Embryonic facial prominence (tissue), 1 donor: ENCODE results near the gene PPIL1.

ENCODE experiments used
- DNase-seq: peaks from one replicate; pipeline ENCODE4 v3.0.0-alpha.2; 2016; ENCODE audit errors: extremely low spot score

Gene PPIL1

GRCh38 chr6:36836111-36837021, 38.2 kb downstream of the PPIL1 start:
- DNase-seq = no peak

DNA sequence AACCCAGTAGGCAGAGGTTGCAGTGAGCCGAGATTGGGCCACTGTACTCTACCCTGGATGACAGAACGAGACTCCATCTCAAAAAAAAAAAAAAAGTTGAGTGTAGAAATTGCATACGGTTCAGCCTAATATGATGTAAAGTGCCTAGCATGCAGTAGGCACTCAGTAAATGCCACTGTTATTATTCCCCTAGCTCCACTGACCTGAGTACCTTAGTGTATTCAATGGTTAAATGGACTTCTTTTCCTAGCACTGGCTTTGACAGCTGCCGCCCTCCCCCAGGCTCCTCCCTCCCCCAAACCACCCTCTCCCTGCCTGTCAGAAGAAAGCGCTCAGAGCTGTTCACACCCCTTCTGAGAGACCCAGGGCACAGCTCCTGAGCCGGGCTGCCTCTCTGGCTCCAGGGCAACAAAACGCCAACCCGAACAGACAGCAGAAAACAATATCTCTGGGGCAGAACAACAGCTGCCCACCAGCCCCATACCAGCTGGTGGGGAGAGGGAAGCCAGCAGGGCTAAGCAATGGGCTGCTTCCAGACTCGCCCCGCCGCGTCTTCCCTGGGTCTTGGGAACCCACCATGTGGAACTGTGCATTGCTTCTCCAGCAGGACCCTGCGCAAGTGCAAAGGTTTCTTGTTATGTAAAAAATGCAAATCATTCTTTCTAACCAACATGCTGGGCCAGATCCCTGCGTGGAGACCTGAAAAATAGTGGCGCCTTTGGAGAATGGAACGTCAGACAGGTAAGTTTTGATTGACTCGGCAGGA, 39.8 kb downstream of the PPIL1 start:
- no peak for DNase-seq

- DNase-seq = no peak
These were observed 41.3 kb downstream of the PPIL1 start for GRCh38 chr6:36833182-36833789.

GRCh38 chr6:36832313-36832712, 42.3 kb downstream of the PPIL1 start:
- DNase-seq = no peak

DNA sequence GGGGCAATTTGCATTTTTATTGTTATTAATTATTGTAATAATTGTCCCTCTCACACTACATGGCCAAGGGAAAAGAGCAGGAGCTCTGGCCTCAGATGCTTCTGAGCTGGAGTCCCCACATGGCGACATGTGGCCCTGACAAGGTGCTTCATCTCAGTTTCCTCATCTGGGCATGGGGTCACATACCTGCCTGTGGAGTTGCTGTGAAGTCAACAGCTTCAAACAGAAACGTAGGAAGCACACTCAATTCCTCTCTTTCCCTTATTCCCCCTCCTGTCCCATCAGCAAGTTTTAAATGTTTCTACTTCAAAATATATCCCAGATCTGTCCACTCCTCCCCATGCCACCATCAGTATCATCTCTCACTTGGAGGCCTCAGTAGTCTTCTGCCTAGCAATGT, 44.0 kb downstream of the PPIL1 start:
- DNase-seq = no peak

GRCh38 chr6:36829919-36830544, 44.6 kb downstream of the PPIL1 start:
- DNase-seq = no peak

- no peak for DNase-seq
These were observed 47.1 kb downstream of the PPIL1 start for GRCh38 chr6:36827261-36828079.

GRCh38 chr6:36826520-36827227, 47.9 kb downstream of the PPIL1 start:
- no peak for DNase-seq

GRCh38 chr6:36825994-36826393, 48.6 kb downstream of the PPIL1 start:
- DNase-seq = no peak

- DNase-seq = no peak
These were observed 49.2 kb downstream of the PPIL1 start for GRCh38 chr6:36825452-36825851.

GRCh38 chr6:36824253-36824652, 50.4 kb downstream of the PPIL1 start:
- no peak for DNase-seq

- DNase-seq = no peak
These were observed 51.0 kb downstream of the PPIL1 start for GRCh38 chr6:36823421-36824096.

DNA sequence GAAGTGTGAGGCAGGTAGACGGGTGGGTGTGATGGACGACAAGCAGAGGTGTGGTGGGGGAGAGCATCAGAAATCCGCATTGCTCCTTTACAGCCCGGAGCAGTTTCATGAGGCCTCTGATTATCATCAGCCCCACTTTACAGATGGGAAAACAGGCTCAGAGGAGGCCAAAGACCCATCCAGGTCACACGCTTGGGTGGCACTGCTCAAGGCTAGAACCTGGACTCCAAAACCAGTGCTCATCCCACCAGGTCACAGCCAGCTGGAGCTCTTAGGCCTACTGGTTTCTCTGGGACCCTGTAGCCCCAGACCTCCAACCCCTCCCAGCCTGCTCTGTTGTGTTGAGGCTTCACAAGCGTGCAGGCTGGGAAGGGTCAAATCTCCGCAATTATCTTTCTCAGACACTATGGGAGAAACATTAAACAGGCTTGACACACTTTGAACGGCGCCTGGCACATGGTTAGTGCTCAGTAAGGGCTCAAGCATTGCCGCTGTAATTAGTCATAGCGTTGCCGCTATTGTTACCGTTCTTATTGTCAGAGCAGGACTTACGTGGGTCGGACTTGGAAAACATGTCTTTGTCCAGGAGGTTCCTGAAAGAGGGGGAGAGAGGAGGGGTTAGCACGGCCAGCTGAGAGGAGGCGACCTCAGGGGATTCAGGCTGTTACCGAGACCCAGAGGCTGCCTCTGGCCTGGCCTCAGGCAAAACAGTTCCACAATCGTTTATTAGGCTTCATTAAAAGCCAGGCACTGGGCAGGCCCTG, 51.9 kb downstream of the PPIL1 start:
- DNase-seq = no peak

GRCh38 chr6:36821581-36822335, 52.8 kb downstream of the PPIL1 start:
- DNase-seq = no peak

- DNase-seq = no peak
These were observed 53.7 kb downstream of the PPIL1 start for GRCh38 chr6:36820700-36821580.

DNA sequence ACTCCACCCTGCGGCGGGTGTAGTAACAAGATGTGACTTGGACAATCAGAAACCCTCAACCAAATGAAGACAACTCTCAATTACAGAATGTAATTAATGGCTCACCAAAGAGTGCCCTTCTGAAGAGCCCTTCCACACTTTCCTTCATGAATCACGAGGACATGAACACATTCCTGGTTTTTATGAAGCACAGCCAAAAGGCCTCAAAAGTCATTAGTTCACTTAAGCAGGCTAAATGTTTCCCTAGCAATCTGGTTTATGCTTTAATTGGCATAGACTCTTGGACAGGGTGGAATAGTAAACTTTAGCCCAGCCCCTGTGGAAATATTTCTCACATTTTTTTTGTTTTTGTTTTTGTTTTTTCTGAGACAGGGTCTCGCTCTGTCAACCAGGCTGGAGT, 55.8 kb downstream of the PPIL1 start:
- no peak for DNase-seq

DNA sequence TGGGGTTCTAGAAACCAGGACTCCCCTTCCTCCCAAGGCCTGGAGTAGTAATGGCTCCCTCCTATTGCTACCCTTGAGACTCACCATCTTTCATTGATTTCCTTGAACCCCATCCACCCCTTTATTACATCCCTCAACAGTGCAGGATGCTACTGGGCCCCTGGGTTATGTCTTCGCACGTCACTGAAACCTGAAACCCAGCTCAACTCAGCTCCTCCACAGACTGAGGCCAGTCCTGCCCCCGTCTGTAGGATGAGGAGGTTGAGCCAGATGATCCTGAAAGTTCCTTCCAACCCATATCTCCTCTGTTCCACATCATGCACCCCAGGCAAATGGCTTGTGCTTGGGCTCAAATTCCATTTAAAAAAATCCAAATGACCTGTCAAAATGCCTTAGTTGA, 56.8 kb downstream of the PPIL1 start:
- DNase-seq = no peak
